Lower leg skin (tissue), 4 donors: ENCODE data around the gene FOXP1. TPM values are rescaled to one million over a fixed set of nuclear protein-coding genes. Genes with fewer than 3 reads are reported as not detected.

ENCODE experiments used
- DNase-seq, 2 donors: peaks; one replicate each; pipeline ENCODE4 v3.0.0-alpha.2; 2019; ENCODE audit warnings: low spot score in 2 of 2
- H3K4me3 ChIP-seq: fragments of 200-600 bp; sonication (generic); 2 replicates; pipeline ENCODE4 v1.5.1; 2017; ENCODE audit warnings: mild to moderate bottlenecking, low read depth; ENCODE audit not compliant: poor library complexity, severe bottlenecking
- POLR2A ChIP-seq, 2 donors: fragments of 450-650 bp; IDR thresholded peaks; one replicate each; pipeline ENCODE4 v1.6.1; 2016 to 2017; ENCODE audit warnings: antibody characterized with exemption in 2 of 2, mild to moderate bottlenecking in 1 of 2, moderate library complexity in 1 of 2
- WGBS, 2 donors: methylation state at CpG; one replicate each; pipeline ENCODE4 v1.1.5; 2018; 5-methylcytosine and 5-hydroxymethylcytosine counted together
- intact Hi-C: fragments of 100-400 bp; cut with DNase I; formaldehyde crosslinking; loops from one replicate; pipeline ENCODE4 v1.15.0; 2023; ENCODE audit warnings: low total_unique reads
- total RNA-seq, 4 donors: library from RNA; depleted of rRNA; stranded (reverse); fragments of >200 nt; gene quantifications; one replicate each; pipeline ENCODE4 v1.1.0, GENCODE V29; 2016
- TF ChIP-seq, protein P1 (sequence below), 3 donors: fragments of 450-650 bp; IDR thresholded peaks; one replicate each; pipeline ENCODE4 v1.5.1; 2016; ENCODE audit warnings: antibody characterized with exemption in 3 of 3, mild to moderate bottlenecking in 3 of 3, moderate library complexity in 2 of 3

FOXP1 gene
- total RNA-seq, 4 donors from 2014 or later = 46.6 to 66.6 (median 55.2) TPM

DNA sequence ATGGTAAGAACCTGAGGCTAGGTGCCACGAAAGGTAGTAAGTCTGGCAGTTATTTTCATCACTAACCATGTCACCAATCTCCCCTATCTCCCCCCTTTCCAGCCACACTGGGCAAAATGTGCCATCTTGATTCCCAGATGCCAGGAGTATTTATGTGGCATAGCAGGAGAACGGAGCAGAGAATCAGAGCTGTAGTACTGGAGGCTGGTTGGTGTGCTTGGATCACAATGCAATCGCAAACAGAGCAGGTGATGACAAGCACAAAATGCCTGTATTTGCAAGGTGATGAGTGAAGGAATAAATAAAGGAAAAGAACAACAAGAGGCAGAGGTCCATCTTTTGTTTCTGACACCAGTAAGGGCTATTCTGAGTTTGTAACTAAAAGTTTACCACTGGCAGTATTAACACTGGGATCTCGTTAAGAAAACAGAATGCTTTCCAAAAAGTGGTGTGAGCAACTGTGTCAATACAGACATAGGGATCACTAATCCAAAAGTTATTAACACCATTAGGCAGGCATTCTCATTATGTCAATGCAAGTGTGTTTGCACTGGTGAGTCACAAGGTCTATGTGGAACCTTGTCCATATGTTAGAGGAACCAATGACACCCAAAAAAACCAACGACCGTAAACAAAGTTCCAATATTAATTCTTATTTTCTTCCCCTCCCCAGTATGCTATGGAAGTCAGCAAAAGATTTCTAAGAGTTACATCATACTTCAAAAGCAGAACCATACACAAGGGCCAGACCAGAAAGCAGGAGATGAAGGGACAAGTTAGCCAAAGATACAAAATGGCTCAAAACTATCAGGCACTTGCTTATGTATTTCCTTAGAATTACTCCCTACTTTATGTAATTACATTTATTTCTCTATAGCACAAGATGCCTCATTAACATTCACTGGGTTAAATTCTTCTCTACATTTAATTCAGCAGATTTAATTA, 556.6 kb downstream of the FOXP1 start:
- intact Hi-C loops = no loop called here
- DNase-seq = no peak
- TF ChIP-seq POLR2A (IDR thresholded peaks at IDR 0.05) = no peak
- TF ChIP-seq, protein P1, sequence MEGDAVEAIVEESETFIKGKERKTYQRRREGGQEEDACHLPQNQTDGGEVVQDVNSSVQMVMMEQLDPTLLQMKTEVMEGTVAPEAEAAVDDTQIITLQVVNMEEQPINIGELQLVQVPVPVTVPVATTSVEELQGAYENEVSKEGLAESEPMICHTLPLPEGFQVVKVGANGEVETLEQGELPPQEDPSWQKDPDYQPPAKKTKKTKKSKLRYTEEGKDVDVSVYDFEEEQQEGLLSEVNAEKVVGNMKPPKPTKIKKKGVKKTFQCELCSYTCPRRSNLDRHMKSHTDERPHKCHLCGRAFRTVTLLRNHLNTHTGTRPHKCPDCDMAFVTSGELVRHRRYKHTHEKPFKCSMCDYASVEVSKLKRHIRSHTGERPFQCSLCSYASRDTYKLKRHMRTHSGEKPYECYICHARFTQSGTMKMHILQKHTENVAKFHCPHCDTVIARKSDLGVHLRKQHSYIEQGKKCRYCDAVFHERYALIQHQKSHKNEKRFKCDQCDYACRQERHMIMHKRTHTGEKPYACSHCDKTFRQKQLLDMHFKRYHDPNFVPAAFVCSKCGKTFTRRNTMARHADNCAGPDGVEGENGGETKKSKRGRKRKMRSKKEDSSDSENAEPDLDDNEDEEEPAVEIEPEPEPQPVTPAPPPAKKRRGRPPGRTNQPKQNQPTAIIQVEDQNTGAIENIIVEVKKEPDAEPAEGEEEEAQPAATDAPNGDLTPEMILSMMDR (IDR thresholded peaks at IDR 0.05) = no peak
- no peak overlapping the region for H3K4me3 ChIP-seq
- 85 to 86% methylated on average over 6 of the region's 6 CpGs for WGBS, 2 donors

DNA sequence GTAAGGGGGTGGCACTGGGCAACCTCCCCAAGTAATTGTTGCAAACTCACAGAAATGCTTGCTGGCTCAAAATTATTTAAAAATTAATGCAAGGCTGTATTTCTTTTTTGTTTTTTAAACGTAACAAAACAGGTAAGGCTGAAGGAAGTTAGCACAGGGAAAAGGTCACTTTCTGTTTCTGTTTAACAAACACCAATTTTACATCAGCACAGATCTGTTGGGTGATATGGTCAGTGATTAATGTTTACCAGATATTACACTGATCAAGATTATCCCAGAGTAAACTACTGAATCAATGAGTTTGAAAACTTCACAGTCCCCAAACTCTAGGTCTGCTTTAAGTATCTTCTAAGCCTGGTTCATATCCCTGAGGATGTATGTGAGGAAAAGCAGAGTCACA, 558.0 kb downstream of the FOXP1 start:
- WGBS, 2 donors = 73 to 80% methylated on average over 1 of the region's 1 CpG
- DNase-seq = no peak
- intact Hi-C loops = no loop called here
- TF ChIP-seq POLR2A (IDR thresholded peaks at IDR 0.05) = no peak
- TF ChIP-seq, protein P1 (IDR thresholded peaks at IDR 0.05) = no peak
- H3K4me3 ChIP-seq = no peak overlapping the region

DNA sequence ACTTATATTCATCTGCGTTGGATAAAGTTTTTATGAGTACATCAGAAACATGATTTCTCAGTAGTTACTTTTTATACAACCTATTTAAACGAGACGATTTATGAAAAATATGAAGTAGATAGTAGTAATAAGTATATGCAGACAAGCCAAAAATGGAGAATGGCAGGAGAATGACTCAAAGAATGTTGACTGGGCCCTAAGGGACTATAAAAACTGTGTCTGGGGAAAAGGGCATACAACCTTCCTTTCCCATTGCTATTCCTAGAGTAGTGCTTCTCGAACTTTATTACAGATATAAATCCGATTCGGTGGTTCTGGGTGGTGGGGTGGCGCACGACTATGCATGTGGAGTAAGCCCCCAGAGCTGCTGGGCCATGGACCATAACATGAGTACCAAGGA, 558.5 kb downstream of the FOXP1 start:
- no peak overlapping the region for H3K4me3 ChIP-seq
- intact Hi-C loops = no loop called here
- TF ChIP-seq POLR2A (IDR thresholded peaks at IDR 0.05) = no peak
- TF ChIP-seq, protein P1 (IDR thresholded peaks at IDR 0.05) = no peak
- no peak for DNase-seq
- 83 to 85% methylated on average over 8 of the region's 8 CpGs for WGBS, 2 donors

DNA sequence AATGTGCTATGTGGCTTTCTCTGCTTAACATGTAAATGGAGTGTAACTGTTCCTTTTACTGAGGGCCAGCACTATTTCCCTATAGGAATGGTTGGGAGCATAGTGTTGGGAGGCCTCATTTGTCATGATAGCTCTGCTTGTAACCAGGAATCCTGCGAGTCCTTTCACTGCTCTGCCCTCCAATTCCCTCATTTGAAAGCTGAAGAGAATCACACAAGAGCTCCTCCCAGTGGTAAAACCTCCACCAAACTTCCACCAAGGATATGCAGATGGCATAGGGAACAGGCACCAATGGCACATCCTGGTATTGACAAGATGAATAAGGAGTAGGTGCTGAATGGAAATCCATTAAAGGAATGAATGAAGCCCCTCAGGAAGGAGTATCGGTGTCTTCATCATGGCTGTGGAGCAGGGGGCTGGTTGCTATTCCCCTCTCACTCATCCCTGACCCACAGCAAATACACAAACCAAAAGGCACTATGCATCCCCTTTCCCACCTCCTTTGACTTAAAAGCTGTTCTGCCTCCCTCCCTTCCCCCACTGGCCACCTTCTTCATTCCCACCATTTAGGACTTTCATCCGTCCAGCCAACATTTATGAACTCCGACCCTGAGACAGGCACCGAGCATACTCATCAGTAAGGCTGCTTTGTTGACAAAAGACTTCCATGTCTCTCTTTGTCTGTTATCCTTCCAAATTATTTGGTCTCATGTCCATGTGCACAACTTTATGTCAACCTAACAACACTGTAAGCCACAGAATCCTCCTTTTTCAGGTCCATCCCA, 560.8 kb downstream of the FOXP1 start:
- intact Hi-C loops = no loop called here
- TF ChIP-seq, protein P1 (IDR thresholded peaks at IDR 0.05) = no peak
- TF ChIP-seq POLR2A (IDR thresholded peaks at IDR 0.05) = no peak
- no peak for DNase-seq
- no peak overlapping the region for H3K4me3 ChIP-seq
- 87 to 92% methylated on average over 5 of the region's 5 CpGs for WGBS, 2 donors

DNA sequence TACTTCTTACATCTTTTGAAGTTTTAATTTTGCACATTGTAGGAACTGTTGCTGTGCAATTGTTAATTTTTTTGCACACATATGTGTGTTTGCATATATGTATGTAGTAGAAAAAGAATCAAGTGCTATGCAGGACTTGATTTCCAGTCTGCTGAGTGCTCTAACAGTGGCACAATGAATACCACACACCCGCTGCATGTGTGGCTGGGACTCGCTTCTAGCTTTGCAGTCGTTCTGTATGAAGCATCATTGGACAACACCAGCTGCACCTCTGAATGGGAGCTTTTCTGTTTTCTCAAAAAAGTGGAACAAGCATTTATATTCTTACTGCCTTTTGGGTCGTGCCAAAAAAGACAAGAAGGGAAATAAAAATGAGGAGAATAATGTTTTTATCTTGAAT, 564.7 kb downstream of the FOXP1 start:
- DNase-seq = no peak
- intact Hi-C loops = no loop called here

More for the DNA sequence above, 564.7 kb downstream of the FOXP1 start:
- WGBS, 2 donors = 73 to 85% methylated on average over 4 of the region's 4 CpGs
- no peak overlapping the region for H3K4me3 ChIP-seq
- TF ChIP-seq, protein P1 (IDR thresholded peaks at IDR 0.05) = no peak
- no peak for TF ChIP-seq POLR2A (IDR thresholded peaks at IDR 0.05)
